K562 (cell line): ENCODE data around the gene SELPLG. TPM values are rescaled to one million over a fixed set of nuclear protein-coding genes. Genes with fewer than 3 reads are reported as not detected.

Source experiments
- NCOA1 ChIP-seq: fragments of 450-650 bp; IDR thresholded peaks from 2 replicates; pipeline ENCODE4 v1.6.1; 2016; ENCODE audit warnings: low read depth
- PCBP2 ChIP-seq: fragments of 200-400 bp; formaldehyde crosslinking; IDR thresholded peaks from 2 replicates; pipeline ENCODE4 v1.6.1; 2018; ENCODE audit warnings: low read length, low read depth, mild to moderate bottlenecking, moderate library complexity; ENCODE audit not compliant: poor library complexity, severe bottlenecking
- PURB ChIP-seq: sonication (generic); formaldehyde crosslinking; IDR thresholded peaks from 2 replicates; pipeline ENCODE4 v1.9.0; 2021; ENCODE audit warnings: low read depth, mild to moderate bottlenecking, missing genetic modification reagents
- SIN3B ChIP-seq: fragments of 450-650 bp; IDR thresholded peaks from 2 replicates; pipeline ENCODE4 v1.6.1; 2017; ENCODE audit warnings: low read depth, mild to moderate bottlenecking, moderate library complexity
- SMAD4 ChIP-seq: fragments of 250-450 bp; sonication (Bioruptor Pico); conservative IDR thresholded peaks from 2 replicates; pipeline ENCODE4 v1.8.0; 2021; ENCODE audit warnings: inconsistent platforms, mild to moderate bottlenecking, moderate library complexity
- TBP ChIP-seq: optimal IDR thresholded peaks from 2 replicates; pipeline ENCODE3; 2011; ENCODE audit warnings: low read depth, low read length, improper control_type of control experiment
- ZBTB11 ChIP-seq, 3 experiments: fragments of 200-800 bp in 1 of 3; fragments of 250-450 bp in 1 of 3; fragments of 450-650 bp in 1 of 3; sonication (Bioruptor Pico) in 1 of 3; sonication (Bioruptor generic) in 1 of 3; formaldehyde crosslinking in 1 of 3; IDR thresholded peaks; 2 replicates each; pipeline versions ENCODE4 v1.6.1 to v1.8.0; 2016 to 2022; ENCODE audit warnings: mild to moderate bottlenecking in 2 of 3, missing genetic modification characterization in 2 of 3, missing compliant biosample characterization in 1 of 3, moderate library complexity in 1 of 3
- ZNF23 ChIP-seq: fragments of 250-450 bp; sonication (Bioruptor Pico); IDR thresholded peaks from 2 replicates; pipeline ENCODE4 v1.4.0; 2020; ENCODE audit warnings: mild to moderate bottlenecking
- ZNF639 ChIP-seq, 2 experiments: fragments of 200-800 bp in 1 of 2; sonication (Bioruptor generic) in 1 of 2; sonication (generic) in 1 of 2; formaldehyde crosslinking in 1 of 2; IDR thresholded peaks in 1 of 2; conservative IDR thresholded peaks in 1 of 2; 2 replicates each; pipeline versions ENCODE4 v1.5.0 to v1.6.1; 2016 to 2020; ENCODE audit warnings: missing compliant biosample characterization in 1 of 2, missing genetic modification characterization in 1 of 2, missing genetic modification reagents in 1 of 2
- polyA plus RNA-seq, 8 experiments: library from polyadenylated mRNA; depleted of rRNA in 4 of 8; stranded (reverse) in 5 of 8; unstranded in 3 of 8; fragments of >200 nt; fragmentation: Nextera tagmentation in 2 of 8; fragmentation: Illumina TruSeq in 1 of 8; extraction: Ambion mirVana in 2 of 8; extraction: Trizol in 1 of 8; gene quantifications; 2 replicates each; pipeline versions ENCODE4 v1.2.1 to v1.2.3, GENCODE V29; 2011 to 2014; ENCODE audit warnings: inconsistent platforms in 1 of 8, missing spikeins in 1 of 8
- total RNA-seq, 7 experiments: library from RNA; depleted of rRNA in 6 of 7; stranded (reverse); fragments of >200 nt in 6 of 7; fragmentation: Illumina TruSeq in 2 of 7; extraction: Trizol in 2 of 7; gene quantifications; 2 replicates each; pipeline versions ENCODE4 v1.2.1 to v1.2.3, GENCODE V29; 2011 to 2021; ENCODE audit warnings: low replicate concordance in 1 of 7
- TF ChIP-seq, protein P1 (sequence below): sonication (generic); formaldehyde crosslinking; IDR thresholded peaks from 2 replicates; pipeline ENCODE4 v1.8.0; 2022; ENCODE audit warnings: mild to moderate bottlenecking, missing genetic modification reagents

The SELPLG gene
- total and polyA plus RNA-seq, 9 of the 15 experiments (the other 6 are each of a cell fraction or from before 2014, with no cell fraction given): 0.22 to 10.2 (median 1.7) TPM

GRCh38 chr12:108619369-108620160 lies 14.1 kb downstream of the SELPLG start (continued):
- TF ChIP-seq NCOA1 (no peak), PCBP2 (no peak), PURB (CRISPR knock-in tag) (no peak), SMAD4 (CRISPR knock-in tag) (peak; percentile 86), ZBTB11 (CRISPR knock-in tag; IDR thresholded peaks at IDR 0.05) (no peak), ZNF639 (CRISPR knock-in tag; conservative IDR thresholded peaks at IDR 0.05 in 1 of 2, IDR thresholded peaks at IDR 0.05 in 1 of 2) (peak in 1 of 2 experiments; percentile 49; a peak in 1 of 4 replicates), ZNF23 (CRISPR knock-in tag) (no peak), TBP (no peak), SIN3B (no peak)
- TF ChIP-seq, protein P1, sequence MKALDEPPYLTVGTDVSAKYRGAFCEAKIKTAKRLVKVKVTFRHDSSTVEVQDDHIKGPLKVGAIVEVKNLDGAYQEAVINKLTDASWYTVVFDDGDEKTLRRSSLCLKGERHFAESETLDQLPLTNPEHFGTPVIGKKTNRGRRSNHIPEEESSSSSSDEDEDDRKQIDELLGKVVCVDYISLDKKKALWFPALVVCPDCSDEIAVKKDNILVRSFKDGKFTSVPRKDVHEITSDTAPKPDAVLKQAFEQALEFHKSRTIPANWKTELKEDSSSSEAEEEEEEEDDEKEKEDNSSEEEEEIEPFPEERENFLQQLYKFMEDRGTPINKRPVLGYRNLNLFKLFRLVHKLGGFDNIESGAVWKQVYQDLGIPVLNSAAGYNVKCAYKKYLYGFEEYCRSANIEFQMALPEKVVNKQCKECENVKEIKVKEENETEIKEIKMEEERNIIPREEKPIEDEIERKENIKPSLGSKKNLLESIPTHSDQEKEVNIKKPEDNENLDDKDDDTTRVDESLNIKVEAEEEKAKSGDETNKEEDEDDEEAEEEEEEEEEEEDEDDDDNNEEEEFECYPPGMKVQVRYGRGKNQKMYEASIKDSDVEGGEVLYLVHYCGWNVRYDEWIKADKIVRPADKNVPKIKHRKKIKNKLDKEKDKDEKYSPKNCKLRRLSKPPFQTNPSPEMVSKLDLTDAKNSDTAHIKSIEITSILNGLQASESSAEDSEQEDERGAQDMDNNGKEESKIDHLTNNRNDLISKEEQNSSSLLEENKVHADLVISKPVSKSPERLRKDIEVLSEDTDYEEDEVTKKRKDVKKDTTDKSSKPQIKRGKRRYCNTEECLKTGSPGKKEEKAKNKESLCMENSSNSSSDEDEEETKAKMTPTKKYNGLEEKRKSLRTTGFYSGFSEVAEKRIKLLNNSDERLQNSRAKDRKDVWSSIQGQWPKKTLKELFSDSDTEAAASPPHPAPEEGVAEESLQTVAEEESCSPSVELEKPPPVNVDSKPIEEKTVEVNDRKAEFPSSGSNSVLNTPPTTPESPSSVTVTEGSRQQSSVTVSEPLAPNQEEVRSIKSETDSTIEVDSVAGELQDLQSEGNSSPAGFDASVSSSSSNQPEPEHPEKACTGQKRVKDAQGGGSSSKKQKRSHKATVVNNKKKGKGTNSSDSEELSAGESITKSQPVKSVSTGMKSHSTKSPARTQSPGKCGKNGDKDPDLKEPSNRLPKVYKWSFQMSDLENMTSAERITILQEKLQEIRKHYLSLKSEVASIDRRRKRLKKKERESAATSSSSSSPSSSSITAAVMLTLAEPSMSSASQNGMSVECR: no peak
